ENCODE results near the gene ZC3H15. TPM values are rescaled to one million over a fixed set of nuclear protein-coding genes. Genes with fewer than 3 reads are reported as not detected.

Gene ZC3H15
- total RNA-seq, 1 experiment from 2014 or later: 60.9 TPM

DNA sequence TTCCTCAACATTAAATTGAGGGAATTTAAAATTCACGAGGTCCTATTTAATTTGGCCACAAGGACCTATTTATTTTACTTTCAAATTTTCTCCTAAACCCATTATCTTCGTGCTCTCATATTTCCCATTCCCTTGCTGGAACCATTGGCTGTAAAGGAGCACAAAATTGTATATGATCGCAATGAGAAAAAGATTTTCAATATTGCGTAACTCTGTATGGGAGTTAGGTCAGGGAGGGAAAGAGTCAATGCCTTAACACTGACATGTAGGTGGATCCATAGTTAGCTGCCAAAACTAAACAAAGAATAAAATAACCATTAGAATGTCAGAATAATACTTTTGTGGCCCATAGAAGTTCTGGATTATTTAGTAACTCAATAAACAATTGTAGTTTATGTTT is 40.6 kb upstream of the ZC3H15 start:
- DNase-seq (ENCODE audit: low spot score): no peak
- H3K4me3 Mint-ChIP-seq: no peak overlapping the region
- peaks cover 3% of the 10 kb centered on the region for H3K9me3 Mint-ChIP-seq
- POLR2A ChIA-PET: no interaction called here
- peaks cover 10% of the 10 kb centered on the region for H3K4me1 Mint-ChIP-seq
- TF ChIP-seq, protein P1, sequence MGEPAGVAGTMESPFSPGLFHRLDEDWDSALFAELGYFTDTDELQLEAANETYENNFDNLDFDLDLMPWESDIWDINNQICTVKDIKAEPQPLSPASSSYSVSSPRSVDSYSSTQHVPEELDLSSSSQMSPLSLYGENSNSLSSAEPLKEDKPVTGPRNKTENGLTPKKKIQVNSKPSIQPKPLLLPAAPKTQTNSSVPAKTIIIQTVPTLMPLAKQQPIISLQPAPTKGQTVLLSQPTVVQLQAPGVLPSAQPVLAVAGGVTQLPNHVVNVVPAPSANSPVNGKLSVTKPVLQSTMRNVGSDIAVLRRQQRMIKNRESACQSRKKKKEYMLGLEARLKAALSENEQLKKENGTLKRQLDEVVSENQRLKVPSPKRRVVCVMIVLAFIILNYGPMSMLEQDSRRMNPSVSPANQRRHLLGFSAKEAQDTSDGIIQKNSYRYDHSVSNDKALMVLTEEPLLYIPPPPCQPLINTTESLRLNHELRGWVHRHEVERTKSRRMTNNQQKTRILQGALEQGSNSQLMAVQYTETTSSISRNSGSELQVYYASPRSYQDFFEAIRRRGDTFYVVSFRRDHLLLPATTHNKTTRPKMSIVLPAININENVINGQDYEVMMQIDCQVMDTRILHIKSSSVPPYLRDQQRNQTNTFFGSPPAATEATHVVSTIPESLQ (CRISPR knock-in tag; IDR thresholded peaks at IDR 0.05): no peak
- no peak for TF ChIP-seq HMGA2 (CRISPR knock-in tag; IDR thresholded peaks at IDR 0.05)
- TF ChIP-seq, protein P2, sequence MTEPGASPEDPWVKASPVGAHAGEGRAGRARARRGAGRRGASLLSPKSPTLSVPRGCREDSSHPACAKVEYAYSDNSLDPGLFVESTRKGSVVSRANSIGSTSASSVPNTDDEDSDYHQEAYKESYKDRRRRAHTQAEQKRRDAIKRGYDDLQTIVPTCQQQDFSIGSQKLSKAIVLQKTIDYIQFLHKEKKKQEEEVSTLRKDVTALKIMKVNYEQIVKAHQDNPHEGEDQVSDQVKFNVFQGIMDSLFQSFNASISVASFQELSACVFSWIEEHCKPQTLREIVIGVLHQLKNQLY (CRISPR knock-in tag; IDR thresholded peaks at IDR 0.05): no peak
- TF ChIP-seq, protein P3, sequence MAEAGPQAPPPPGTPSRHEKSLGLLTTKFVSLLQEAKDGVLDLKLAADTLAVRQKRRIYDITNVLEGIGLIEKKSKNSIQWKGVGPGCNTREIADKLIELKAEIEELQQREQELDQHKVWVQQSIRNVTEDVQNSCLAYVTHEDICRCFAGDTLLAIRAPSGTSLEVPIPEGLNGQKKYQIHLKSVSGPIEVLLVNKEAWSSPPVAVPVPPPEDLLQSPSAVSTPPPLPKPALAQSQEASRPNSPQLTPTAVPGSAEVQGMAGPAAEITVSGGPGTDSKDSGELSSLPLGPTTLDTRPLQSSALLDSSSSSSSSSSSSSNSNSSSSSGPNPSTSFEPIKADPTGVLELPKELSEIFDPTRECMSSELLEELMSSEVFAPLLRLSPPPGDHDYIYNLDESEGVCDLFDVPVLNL (CRISPR knock-in tag; IDR thresholded peaks at IDR 0.05; ENCODE audit: borderline replicate concordance, low read depth): no peak
- TF ChIP-seq, protein P4, sequence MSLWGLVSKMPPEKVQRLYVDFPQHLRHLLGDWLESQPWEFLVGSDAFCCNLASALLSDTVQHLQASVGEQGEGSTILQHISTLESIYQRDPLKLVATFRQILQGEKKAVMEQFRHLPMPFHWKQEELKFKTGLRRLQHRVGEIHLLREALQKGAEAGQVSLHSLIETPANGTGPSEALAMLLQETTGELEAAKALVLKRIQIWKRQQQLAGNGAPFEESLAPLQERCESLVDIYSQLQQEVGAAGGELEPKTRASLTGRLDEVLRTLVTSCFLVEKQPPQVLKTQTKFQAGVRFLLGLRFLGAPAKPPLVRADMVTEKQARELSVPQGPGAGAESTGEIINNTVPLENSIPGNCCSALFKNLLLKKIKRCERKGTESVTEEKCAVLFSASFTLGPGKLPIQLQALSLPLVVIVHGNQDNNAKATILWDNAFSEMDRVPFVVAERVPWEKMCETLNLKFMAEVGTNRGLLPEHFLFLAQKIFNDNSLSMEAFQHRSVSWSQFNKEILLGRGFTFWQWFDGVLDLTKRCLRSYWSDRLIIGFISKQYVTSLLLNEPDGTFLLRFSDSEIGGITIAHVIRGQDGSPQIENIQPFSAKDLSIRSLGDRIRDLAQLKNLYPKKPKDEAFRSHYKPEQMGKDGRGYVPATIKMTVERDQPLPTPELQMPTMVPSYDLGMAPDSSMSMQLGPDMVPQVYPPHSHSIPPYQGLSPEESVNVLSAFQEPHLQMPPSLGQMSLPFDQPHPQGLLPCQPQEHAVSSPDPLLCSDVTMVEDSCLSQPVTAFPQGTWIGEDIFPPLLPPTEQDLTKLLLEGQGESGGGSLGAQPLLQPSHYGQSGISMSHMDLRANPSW (CRISPR knock-in tag; conservative IDR thresholded peaks at IDR 0.05; ENCODE audit: low read depth): no peak
- no peak for TF ChIP-seq SMAD3 (CRISPR knock-in tag; IDR thresholded peaks at IDR 0.05; ENCODE audit: borderline replicate concordance)
- no peak for TF ChIP-seq NR1H2 (CRISPR knock-in tag; IDR thresholded peaks at IDR 0.05)
- no peak for TF ChIP-seq RELA (CRISPR knock-in tag; IDR thresholded peaks at IDR 0.05; ENCODE audit: borderline replicate concordance)
- TF ChIP-seq GTF2I (CRISPR knock-in tag; conservative IDR thresholded peaks at IDR 0.05): no peak
- no peak for TF ChIP-seq TEAD1 (CRISPR knock-in tag; IDR thresholded peaks at IDR 0.05)
- no peak for TF ChIP-seq ZNF219 (CRISPR knock-in tag; IDR thresholded peaks at IDR 0.05; ENCODE audit: borderline replicate concordance)
- H3K27ac Mint-ChIP-seq: no peak overlapping the region
- H3K27me3 Mint-ChIP-seq (ENCODE audit: low read depth): no peaks in the 10 kb centered on the region
- CTCF ChIA-PET: no interaction called here
- no peak for ATAC-seq
- peaks cover 2% of the 10 kb centered on the region; the same call in 1 of the 2 replicates for H3K36me3 Mint-ChIP-seq

DNA sequence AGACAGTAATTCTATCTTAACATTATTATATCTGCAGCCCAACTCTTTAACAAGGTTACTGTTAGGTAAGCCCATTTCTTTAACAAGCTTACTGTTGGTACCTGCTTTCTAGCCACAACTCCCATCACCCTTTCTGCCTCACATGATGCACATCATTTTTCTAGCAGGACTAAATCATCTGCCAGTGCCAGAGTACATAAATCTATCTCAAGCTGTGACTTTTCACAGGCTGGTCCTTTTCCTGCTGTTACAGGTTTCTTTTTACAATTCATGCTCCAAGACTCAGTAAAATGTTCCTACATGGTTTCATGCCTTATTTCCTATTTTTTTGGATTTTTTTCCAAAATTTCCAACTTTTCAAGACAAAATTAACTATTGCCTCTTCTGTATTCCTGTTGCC is 30.4 kb upstream of the ZC3H15 start:
- no peaks in the 10 kb centered on the region for H3K9me3 Mint-ChIP-seq
- no peak overlapping the region for H3K27ac Mint-ChIP-seq
- TF ChIP-seq NFATC4 (CRISPR knock-in tag; IDR thresholded peaks at IDR 0.05) (no peak), SOX15 (CRISPR knock-in tag; IDR thresholded peaks at IDR 0.05) (no peak), SP1 (CRISPR knock-in tag; conservative IDR thresholded peaks at IDR 0.05) (no peak)
- TF ChIP-seq, protein P4 (CRISPR knock-in tag; conservative IDR thresholded peaks at IDR 0.05; ENCODE audit: low read depth): no peak
- TF ChIP-seq, protein P5, sequence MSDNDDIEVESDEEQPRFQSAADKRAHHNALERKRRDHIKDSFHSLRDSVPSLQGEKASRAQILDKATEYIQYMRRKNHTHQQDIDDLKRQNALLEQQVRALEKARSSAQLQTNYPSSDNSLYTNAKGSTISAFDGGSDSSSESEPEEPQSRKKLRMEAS (CRISPR knock-in tag; IDR thresholded peaks at IDR 0.05): no peak
- CTCF ChIA-PET: no interaction called here
- DNase-seq (ENCODE audit: low spot score) (no peak), ATAC-seq (no peak)
- H3K36me3 Mint-ChIP-seq: no peaks in the 10 kb centered on the region
- POLR2A ChIA-PET: no interaction called here
- H3K27me3 Mint-ChIP-seq (ENCODE audit: low read depth): no peaks in the 10 kb centered on the region
- peaks cover 2% of the 10 kb centered on the region; the same call in 1 of the 2 replicates for H3K4me1 Mint-ChIP-seq
- no peak overlapping the region for H3K4me3 Mint-ChIP-seq
